Lower lobe of right lung (tissue), 2 donors: ENCODE results near the gene BRD7. TPM values are rescaled to one million over a fixed set of nuclear protein-coding genes. Genes with fewer than 3 reads are reported as not detected.

Experiments used
- ATAC-seq, 2 donors: fragments of 200-7000 bp; cut with Tn5 transposase; one replicate each; pipeline ENCODE4 v1.9.1; 2020 to 2022; ENCODE audit warnings: mild to moderate bottlenecking in 2 of 2, moderate library complexity in 2 of 2
- DNase-seq: peaks from one replicate; pipeline ENCODE4 v3.0.0-alpha.2; 2020
- H3K27ac ChIP-seq: fragments of 200-600 bp; one replicate; pipeline ENCODE4 v1.8.0; 2022
- H3K27me3 ChIP-seq: fragments of 200-600 bp; one replicate; pipeline ENCODE4 v1.8.0; 2022; ENCODE audit warnings: low read depth
- H3K36me3 ChIP-seq: fragments of 200-600 bp; one replicate; pipeline ENCODE4 v1.8.0; 2022; ENCODE audit warnings: mild to moderate bottlenecking
- H3K4me1 ChIP-seq: fragments of 200-600 bp; one replicate; pipeline ENCODE4 v1.8.0; 2022
- H3K4me3 ChIP-seq: fragments of 200-600 bp; one replicate; pipeline ENCODE4 v1.8.0; 2022; ENCODE audit warnings: mild to moderate bottlenecking
- H3K9me3 ChIP-seq: fragments of 200-600 bp; one replicate; pipeline ENCODE4 v1.8.0; 2022
- CTCF ChIP-seq: fragments of 200-600 bp; IDR thresholded peaks from one replicate; pipeline ENCODE4 v1.8.0; 2022; ENCODE audit warnings: antibody characterized with exemption, mild to moderate bottlenecking
- intact Hi-C: fragments of 100-400 bp; cut with DNase I; formaldehyde crosslinking; loops from one replicate; pipeline ENCODE4 v1.11.0; 2022
- total RNA-seq: library from RNA; stranded (reverse); fragmentation: NEBNext Ultra II Directional; extraction: Animal tissue kit (Norgen Biotek cat#: 25700); gene quantifications from one replicate; pipeline ENCODE4 v1.2.1, GENCODE V29; 2021
- donor health status: DM: no; HTN: yes; CAD: no; lungs with severe emphysema.

Gene BRD7
- total RNA-seq, 1 donor from 2014 or later = 76.3 TPM

DNA sequence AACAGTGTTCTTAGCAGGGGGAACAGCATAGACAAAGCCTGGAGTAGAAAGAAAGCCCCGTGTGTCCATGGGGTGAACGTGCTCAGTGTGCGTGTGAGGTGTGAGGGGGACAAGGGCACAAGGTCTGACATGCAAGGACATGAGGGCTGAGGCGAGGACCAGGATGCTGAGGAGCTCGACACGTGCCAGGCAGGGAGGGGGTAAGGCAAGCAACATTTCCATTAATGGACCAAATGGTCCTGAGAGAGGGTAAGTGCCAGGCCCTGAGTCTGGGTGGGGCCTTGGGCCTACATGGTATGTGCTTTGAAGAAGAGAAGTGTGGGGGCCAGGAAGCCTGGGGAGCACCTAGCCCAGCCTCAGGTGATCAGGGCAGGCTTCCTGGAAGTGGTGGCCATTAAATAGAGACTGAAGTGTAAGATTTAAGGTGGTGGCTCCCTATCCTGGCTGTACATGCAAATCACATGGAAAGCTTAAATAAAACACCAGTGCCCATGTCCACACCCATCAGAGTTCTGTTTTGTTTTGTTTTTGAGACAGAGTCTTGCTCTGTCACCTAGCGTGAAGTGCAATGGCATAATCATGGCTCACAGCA is 73.2 kb downstream of the BRD7 start:
- peak; percentile 34 for DNase-seq
- no peaks in the 10 kb centered on the region for H3K4me1 ChIP-seq
- no peak overlapping the region for H3K27ac ChIP-seq
- H3K4me3 ChIP-seq = no peak overlapping the region
- no peak for ATAC-seq
- intact Hi-C loops = no loop called here
- H3K27me3 ChIP-seq = no peaks in the 10 kb centered on the region
- no peak for TF ChIP-seq CTCF
- peaks cover 81% of the 10 kb centered on the region for H3K36me3 ChIP-seq
- no peaks in the 10 kb centered on the region for H3K9me3 ChIP-seq

DNA sequence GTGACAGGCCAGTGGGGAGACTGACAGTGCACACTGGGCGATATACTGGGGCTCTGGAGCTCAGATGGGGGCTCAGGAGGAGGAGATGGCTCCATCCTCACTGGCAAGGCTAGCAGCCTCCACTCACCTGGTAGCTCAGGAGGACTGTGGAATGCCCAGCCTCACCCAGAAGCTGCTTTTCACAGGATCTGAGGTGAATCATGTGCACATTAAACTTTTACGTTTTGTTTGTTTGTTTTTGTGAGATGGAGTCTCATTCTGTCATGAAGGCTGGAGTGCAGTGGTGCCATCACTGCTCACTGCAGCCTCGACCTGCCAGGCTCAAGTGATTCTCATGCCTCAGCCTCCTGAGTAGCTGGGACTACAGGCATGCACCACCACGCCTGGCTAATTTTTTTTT is 73.8 kb downstream of the BRD7 start:
- TF ChIP-seq CTCF = no peak
- H3K27ac ChIP-seq = no peak overlapping the region
- no peaks in the 10 kb centered on the region for H3K27me3 ChIP-seq
- peaks cover 81% of the 10 kb centered on the region for H3K36me3 ChIP-seq
- ATAC-seq = no peak
- H3K4me3 ChIP-seq = no peak overlapping the region
- no peaks in the 10 kb centered on the region for H3K4me1 ChIP-seq
- intact Hi-C loops = no loop called here
- no peak for DNase-seq
- no peaks in the 10 kb centered on the region for H3K9me3 ChIP-seq

DNA sequence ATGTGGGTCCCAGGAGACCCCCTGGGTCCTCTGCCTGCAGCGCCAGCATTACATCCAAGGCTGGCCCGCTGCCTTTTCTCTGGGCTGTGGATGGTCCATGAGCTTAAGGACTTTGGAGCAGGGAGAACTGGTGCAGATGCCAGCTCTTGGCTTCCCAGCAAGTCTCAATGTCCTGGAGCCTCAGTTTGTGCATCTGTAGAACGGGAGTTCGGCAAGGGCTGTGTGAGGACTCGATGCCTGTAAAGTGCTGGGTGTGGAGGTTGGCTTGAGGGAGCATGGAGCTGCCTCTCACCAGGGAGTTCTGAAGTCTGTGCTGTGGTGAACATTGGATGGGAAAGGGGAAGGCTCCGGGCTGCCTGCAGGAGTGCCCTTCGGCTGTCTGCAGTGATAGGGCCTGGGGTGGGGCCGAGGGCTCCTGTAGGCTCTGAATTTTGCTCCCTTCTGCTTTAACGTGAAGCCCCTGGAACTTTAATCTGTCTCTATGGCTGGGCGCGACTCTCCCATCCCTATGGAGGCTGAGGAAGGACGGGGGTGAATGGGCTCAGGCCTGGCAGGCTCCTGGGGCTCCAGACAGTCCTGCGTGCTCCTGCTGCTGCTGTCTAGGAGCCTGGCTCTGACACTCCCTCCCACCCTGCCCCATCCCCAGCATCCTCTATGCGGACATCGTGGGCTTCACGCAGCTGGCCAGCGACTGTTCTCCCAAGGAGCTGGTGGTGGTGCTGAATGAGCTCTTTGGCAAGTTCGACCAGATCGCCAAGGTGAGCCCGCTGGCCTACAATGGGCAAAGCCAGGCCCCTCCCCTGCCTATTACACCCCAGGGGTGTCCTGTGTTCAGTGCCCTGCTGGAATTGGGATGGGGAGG is 74.6 kb downstream of the BRD7 start:
- ATAC-seq (no peak), DNase-seq (peak; percentile 26)
- TF ChIP-seq CTCF = no peak
- H3K9me3 ChIP-seq = no peaks in the 10 kb centered on the region
- intact Hi-C loops = no loop called here
- H3K4me1 ChIP-seq = no peaks in the 10 kb centered on the region
- H3K27ac ChIP-seq = no peak overlapping the region
- no peak overlapping the region for H3K4me3 ChIP-seq
- H3K27me3 ChIP-seq = no peaks in the 10 kb centered on the region
- peaks cover 81% of the 10 kb centered on the region for H3K36me3 ChIP-seq

DNA sequence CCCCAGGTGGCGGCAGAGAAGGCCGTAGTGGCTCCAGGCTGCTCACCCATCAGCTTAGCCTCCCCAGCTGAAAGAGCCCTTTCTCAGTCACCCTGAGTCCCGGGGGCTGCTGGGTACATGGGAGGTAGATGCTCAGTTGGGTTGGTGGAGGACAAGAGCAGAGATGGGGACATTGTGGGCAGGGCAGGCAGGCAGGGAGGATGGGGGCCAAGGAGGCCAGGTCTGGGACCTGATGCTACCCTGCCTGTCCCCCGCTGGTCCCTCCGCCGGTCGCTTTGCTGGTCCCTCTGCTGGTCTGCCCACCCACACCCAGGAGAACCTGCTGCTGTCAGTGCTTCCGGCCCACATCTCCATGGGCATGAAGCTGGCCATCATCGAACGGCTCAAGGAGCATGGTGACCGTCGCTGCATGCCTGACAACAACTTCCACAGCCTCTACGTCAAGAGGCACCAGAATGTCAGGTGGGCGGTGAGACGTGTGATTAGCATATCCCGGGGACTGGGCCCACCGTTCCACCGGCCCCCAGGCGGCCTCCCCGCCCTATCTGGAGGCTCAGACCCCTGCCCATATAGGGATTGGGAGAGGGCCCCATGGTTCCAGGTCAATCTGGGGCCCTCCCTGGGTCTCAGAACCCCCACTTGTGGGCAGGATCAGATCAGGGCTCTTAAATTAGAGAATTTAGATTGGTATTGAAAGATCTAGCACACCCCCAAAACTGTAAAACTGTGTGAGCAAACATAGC is 75.6 kb downstream of the BRD7 start:
- no peaks in the 10 kb centered on the region for H3K4me1 ChIP-seq
- no peak overlapping the region for H3K4me3 ChIP-seq
- TF ChIP-seq CTCF = no peak
- ATAC-seq = no peak
- DNase-seq = no peak
- intact Hi-C loops = no loop called here
- peaks cover 80% of the 10 kb centered on the region for H3K36me3 ChIP-seq
- no peak overlapping the region for H3K27ac ChIP-seq
- H3K9me3 ChIP-seq = no peaks in the 10 kb centered on the region
- no peaks in the 10 kb centered on the region for H3K27me3 ChIP-seq

DNA sequence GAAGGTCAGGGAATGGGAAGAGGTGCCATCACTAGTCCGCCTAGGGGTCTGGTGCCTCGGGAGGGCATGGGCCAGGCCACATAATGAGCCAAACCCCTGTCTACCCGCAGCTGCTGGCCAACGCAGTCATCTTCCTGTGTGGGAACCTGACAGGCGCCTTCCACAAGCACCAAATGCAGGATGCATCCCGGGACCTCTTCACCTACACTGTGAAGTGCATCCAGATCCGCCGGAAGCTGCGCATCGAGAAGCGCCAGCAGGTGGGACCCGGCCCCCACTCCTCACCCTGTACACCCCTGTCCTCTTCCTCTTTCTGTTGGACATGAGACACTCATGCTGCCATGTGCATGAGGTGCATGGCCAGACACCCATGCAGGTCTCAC is 76.2 kb downstream of the BRD7 start:
- no peaks in the 10 kb centered on the region for H3K27me3 ChIP-seq
- H3K9me3 ChIP-seq = no peaks in the 10 kb centered on the region
- no peak overlapping the region for H3K27ac ChIP-seq
- ATAC-seq (no peak), DNase-seq (no peak)
- H3K36me3 ChIP-seq = peaks cover 80% of the 10 kb centered on the region
- no peak for TF ChIP-seq CTCF
- H3K4me3 ChIP-seq = no peak overlapping the region
- intact Hi-C loops = no loop called here
- H3K4me1 ChIP-seq = no peaks in the 10 kb centered on the region
